ENCODE data around the gene EPS15. TPM values are rescaled to one million over a fixed set of nuclear protein-coding genes. Genes with fewer than 3 reads are reported as not detected.

EPS15 gene
- total and polyA plus RNA-seq, 9 of the 15 experiments (the other 6 are each of a cell fraction or from before 2014, with no cell fraction given), result 23.1 to 69.0 (median 41.7) TPM

- POLR2A ChIA-PET, result interaction anchor here (0.5 to 2.9 kb wide), 11 partner anchors 7 to 513 kb away, joined by 3 to 14 read pairs (median 4); no protein-coding TSS in a partner anchor
- CTCF ChIA-PET (ENCODE audit: low intra/inter-chr PET ratio), result no interaction called here
- peak; percentile 71 for ATAC-seq
- in situ Hi-C loops (cut with MboI) (no loop called here), intact Hi-C loops (cut with micrococcal nuclease) (loop anchor here (2.0 to 5.0 kb wide), 8 partner anchors 39 to 563 kb away; partner anchors contain the start of genes CDKN2C and RNF11)
- Histone ChIP-seq H3K4me2 (ENCODE audit: insufficient read depth, low read length) (peak overlapping the region; percentile 67), H4K20me1 (replicated peaks; ENCODE audit: control insufficient read depth, insufficient read depth, low read length) (no peaks in the 10 kb centered on the region), H3K9ac (ENCODE audit: insufficient read depth in 1 of 2, low read depth in 2 of 2, low read length in 2 of 2) (peak overlapping the region in 1 of 2 experiments; percentile 63; a peak in 2 of 4 replicates), H3K9me3 (replicated peaks; ENCODE audit: control insufficient read depth, insufficient read depth, low read depth, low read length) (no peaks in the 10 kb centered on the region), H3K4me3 (peak overlapping the region; percentile 2; the same call in 1 of the 2 replicates), H3K27me3 (ENCODE audit: control insufficient read depth in 2 of 2, insufficient read depth in 2 of 2, low read length in 2 of 2) (no peaks in the 10 kb centered on the region), H3K36me3 (ENCODE audit: control insufficient read depth, insufficient read depth, low read length) (peaks cover 16% of the 10 kb centered on the region), H3K4me1 (replicated peaks in 1 of 2; ENCODE audit: control insufficient read depth in 2 of 2, insufficient read depth in 2 of 2, low read length in 2 of 2) (peaks cover 9 to 30% of the 10 kb centered on the region in 2 experiments), H2AFZ (ENCODE audit: low read depth, low read length) (peak overlapping the region; percentile 37), H3K27ac (ENCODE audit: extremely low read depth, low read depth, low read length) (peak overlapping the region; percentile 76), H3K79me2 (ENCODE audit: control insufficient read depth, insufficient read depth, low read length) (peaks cover 39% of the 10 kb centered on the region), H3K9me1 (ENCODE audit: control insufficient read depth, insufficient read depth, low read length) (no peaks in the 10 kb centered on the region)
- TSS peak; percentile 48 for BruUV-seq (replicated peaks)
- peak; percentile 94 for FAIRE-seq
- 0% methylated on average over 8 of the region's 8 CpGs for WGBS (ENCODE audit: insufficient coverage, low coverage, missing lambda C conversion rate)
- DNase-seq (ENCODE audit: extremely low read depth in 1 of 4, low spot score in 3 of 4), result peak; percentile 57 to 95 (median 72)
- no peak for TF ChIP-seq CBX8 (IDR thresholded peaks at IDR 0.05; ENCODE audit: borderline replicate concordance, extremely low read depth, low read depth, low read length, poor library complexity, severe bottlenecking)
- TF ChIP-seq ELF2 (CRISPR knock-in tag; IDR thresholded peaks at IDR 0.05), result no peak
- TF ChIP-seq PBX2 (CRISPR knock-in tag; IDR thresholded peaks at IDR 0.05; ENCODE audit: low read depth), result no peak
- no peak for TF ChIP-seq PBX2 (tag; conservative IDR thresholded peaks at IDR 0.05; ENCODE audit: low read depth)
- no peak for TF ChIP-seq ZKSCAN3 (CRISPR knock-in tag; IDR thresholded peaks at IDR 0.05)
- no peak for TF ChIP-seq RBM15 (IDR thresholded peaks at IDR 0.05; ENCODE audit: insufficient read depth, low read length)
- TF ChIP-seq KDM1A (IDR thresholded peaks at IDR 0.05), result peak; percentile 95
- no peak for TF ChIP-seq USF2 (CRISPR knock-in tag; IDR thresholded peaks at IDR 0.05)
- TF ChIP-seq USF1 (CRISPR knock-in tag; IDR thresholded peaks at IDR 0.05), result no peak
- TF ChIP-seq RCOR1 (IDR thresholded peaks at IDR 0.05; ENCODE audit: borderline replicate concordance in 1 of 2, low read depth in 2 of 2, low read length in 2 of 2), result peak; percentile 54 to 99; a peak in 3 of 4 replicates
- TF ChIP-seq RNF219 (CRISPR knock-in tag; IDR thresholded peaks at IDR 0.05), result no peak
- TF ChIP-seq SREBF2 (CRISPR knock-in tag; IDR thresholded peaks at IDR 0.05), result no peak
- peak; percentile 63; the same call in 1 of the 2 replicates for TF ChIP-seq MYNN (IDR thresholded peaks at IDR 0.05)
- no peak for TF ChIP-seq MYNN (CRISPR knock-in tag; IDR thresholded peaks at IDR 0.05)
Observed at GRCh38 chr1:51519865-51520699, 1.0 kb upstream of the EPS15 start.

Measured in K562 (cell line).